HEK293 (cell line): Measurements from ENCODE around the gene B3GNT8.

Experiments used
- CTCF ChIA-PET: fragments of 350-600 bp; formaldehyde crosslinking; extraction: SDS; loops from one replicate; lab custom pipeline; 2021; ENCODE audit warnings: antibody characterized with exemption; lab: Yijun Ruan, JAX
- POLR2A ChIA-PET: fragments of 300-600 bp; formaldehyde crosslinking; extraction: SDS; loops from one replicate; lab custom pipeline; 2020; ENCODE audit warnings: antibody characterized with exemption, inconsistent platforms; lab: Yijun Ruan, JAX
- H3K27ac ChIP-seq: fragments of 200-500 bp; sonication (Bioruptor generic); 2 replicates; pipeline ENCODE4 v1.5.1; 2014; ENCODE audit warnings: low read depth, low read length, control low read depth, inconsistent platforms; ENCODE audit errors: extremely low read depth
- H3K36me3 ChIP-seq, 2 experiments: fragments of 200-500 bp in 1 of 2; sonication (Bioruptor generic) in 1 of 2; 1 replicate in 1 of 2; 2 replicates in 1 of 2; pipeline ENCODE4 v1.5.1; 2014 to 2017; ENCODE audit warnings: inconsistent platforms in 2 of 2, low read length in 2 of 2; ENCODE audit not compliant: control insufficient read depth in 2 of 2, insufficient read depth in 1 of 2
- H3K4me1 ChIP-seq: fragments of 200-500 bp; sonication (Bioruptor generic); 2 replicates; pipeline ENCODE4 v1.5.1; 2014; ENCODE audit warnings: mild to moderate bottlenecking, low read length, inconsistent platforms; ENCODE audit not compliant: control insufficient read depth, insufficient read depth
- H3K4me3 ChIP-seq: 2 replicates; pipeline ENCODE4 v1.5.1; 2011; ENCODE audit warnings: low read depth, mild to moderate bottlenecking, control low read depth, low read length, moderate library complexity
- H3K9me3 ChIP-seq: fragments of 200-500 bp; sonication (Bioruptor generic); 2 replicates; pipeline ENCODE4 v1.5.1; 2014; ENCODE audit warnings: low read depth, low read length, inconsistent platforms; ENCODE audit not compliant: control insufficient read depth, insufficient read depth
- GLIS1 ChIP-seq: fragments of 450-650 bp; formaldehyde crosslinking; IDR thresholded peaks from 2 replicates; pipeline ENCODE4 v1.5.1; 2016; ENCODE audit warnings: missing biosample characterization, missing genetic modification characterization
- KLF9 ChIP-seq: fragments of 450-650 bp; formaldehyde crosslinking; IDR thresholded peaks from 2 replicates; pipeline ENCODE4 v1.5.1; 2016; ENCODE audit warnings: missing biosample characterization, missing genetic modification characterization, low read depth
- SCRT2 ChIP-seq: fragments of 450-650 bp; formaldehyde crosslinking; IDR thresholded peaks from 2 replicates; pipeline ENCODE4 v1.5.1; 2016; ENCODE audit warnings: missing biosample characterization, missing genetic modification characterization
- ZNF121 ChIP-seq: fragments of 450-650 bp; formaldehyde crosslinking; IDR thresholded peaks from 2 replicates; pipeline ENCODE4 v1.5.1; 2016; ENCODE audit warnings: missing biosample characterization, missing genetic modification characterization
- ZNF37A ChIP-seq: fragments of 450-650 bp; IDR thresholded peaks from 2 replicates; pipeline ENCODE4 v1.5.1; 2018; ENCODE audit warnings: missing biosample characterization, missing genetic modification characterization
- ZNF530 ChIP-seq: fragments of 450-650 bp; formaldehyde crosslinking; IDR thresholded peaks from 2 replicates; pipeline ENCODE4 v1.5.1; 2016; ENCODE audit warnings: low read depth, missing biosample characterization, missing genetic modification characterization
- ZNF549 ChIP-seq: fragments of 450-650 bp; IDR thresholded peaks from 2 replicates; pipeline ENCODE4 v1.5.1; 2018; ENCODE audit warnings: missing biosample characterization, missing genetic modification characterization, mild to moderate bottlenecking, inconsistent platforms, moderate library complexity
- ZNF561 ChIP-seq: fragments of 450-650 bp; IDR thresholded peaks from 2 replicates; pipeline ENCODE4 v1.5.1; 2018; ENCODE audit warnings: missing biosample characterization, missing genetic modification characterization, borderline replicate concordance
- ZNF585B ChIP-seq: fragments of 450-650 bp; formaldehyde crosslinking; IDR thresholded peaks from 2 replicates; pipeline ENCODE4 v1.5.1; 2016; ENCODE audit warnings: missing biosample characterization, missing genetic modification characterization
- ZNF670 ChIP-seq: fragments of 450-650 bp; formaldehyde crosslinking; IDR thresholded peaks from 2 replicates; pipeline ENCODE4 v1.5.1; 2016; ENCODE audit warnings: missing biosample characterization, missing genetic modification characterization, low read depth
- ZNF777 ChIP-seq: fragments of 450-650 bp; formaldehyde crosslinking; IDR thresholded peaks from 2 replicates; pipeline ENCODE4 v1.5.1; 2017; ENCODE audit warnings: missing biosample characterization, missing genetic modification characterization, borderline replicate concordance
- ZNF785 ChIP-seq: fragments of 450-650 bp; formaldehyde crosslinking; IDR thresholded peaks from 2 replicates; pipeline ENCODE4 v1.5.1; 2016; ENCODE audit warnings: missing biosample characterization, missing genetic modification characterization
- ZNF830 ChIP-seq: fragments of 450-650 bp; IDR thresholded peaks from 2 replicates; pipeline ENCODE4 v1.5.0; 2018; ENCODE audit warnings: missing biosample characterization, missing genetic modification characterization, low read depth, mild to moderate bottlenecking, moderate library complexity
- TF ChIP-seq, protein P1 (sequence below): fragments of 450-650 bp; formaldehyde crosslinking; IDR thresholded peaks from 2 replicates; pipeline ENCODE4 v1.5.1; 2016; ENCODE audit warnings: missing biosample characterization, missing genetic modification characterization
- TF ChIP-seq, protein P2 (sequence below): fragments of 450-650 bp; formaldehyde crosslinking; IDR thresholded peaks from 2 replicates; pipeline ENCODE4 v1.5.1; 2016; ENCODE audit warnings: missing biosample characterization, missing genetic modification characterization
- TF ChIP-seq, protein P3 (sequence below): fragments of 450-650 bp; IDR thresholded peaks from 2 replicates; pipeline ENCODE4 v1.5.1; 2018; ENCODE audit warnings: missing biosample characterization, mild to moderate bottlenecking, missing genetic modification characterization
- TF ChIP-seq, protein P4 (sequence below): fragments of 450-650 bp; formaldehyde crosslinking; IDR thresholded peaks from 2 replicates; pipeline ENCODE4 v1.5.1; 2017; ENCODE audit warnings: missing biosample characterization, mild to moderate bottlenecking, missing genetic modification characterization, moderate library complexity
- TF ChIP-seq, protein P5 (sequence below): fragments of 450-650 bp; formaldehyde crosslinking; IDR thresholded peaks from 2 replicates; pipeline ENCODE4 v1.5.1; 2016; ENCODE audit warnings: missing biosample characterization, missing genetic modification characterization
- TF ChIP-seq, protein P6 (sequence below): fragments of 450-650 bp; formaldehyde crosslinking; IDR thresholded peaks from 2 replicates; pipeline ENCODE4 v1.5.1; 2017; ENCODE audit warnings: missing biosample characterization, missing genetic modification characterization

Gene B3GNT8

DNA sequence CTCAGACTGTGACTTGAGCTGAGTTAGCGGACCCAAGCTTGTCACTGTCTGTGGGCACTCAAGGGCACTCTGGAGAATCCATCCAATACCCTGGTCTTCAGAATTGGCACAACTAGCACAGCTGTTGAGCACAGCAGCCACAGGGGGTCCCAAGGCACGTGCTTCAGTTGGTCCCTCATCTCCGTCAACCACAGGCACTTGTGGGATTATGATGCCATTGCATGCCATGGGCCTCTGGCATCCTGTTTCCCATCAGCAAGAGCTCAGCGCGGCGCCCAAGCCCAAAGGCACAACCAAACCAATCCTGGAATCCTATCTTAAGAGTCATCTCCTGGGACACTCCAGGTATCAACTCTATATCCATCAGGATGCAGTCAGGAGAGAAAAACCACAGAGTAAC, 3.7 kb upstream of the B3GNT8 start:
- no peak overlapping the region for H3K4me3 ChIP-seq
- H3K27ac ChIP-seq: no peak overlapping the region
- no peaks in the 10 kb centered on the region for H3K9me3 ChIP-seq
- H3K4me1 ChIP-seq: peaks cover 13% of the 10 kb centered on the region
- ChIA-PET POLR2A (interaction anchor here (0.9 to 1.0 kb wide), 2 partner anchors 9 to 21 kb away, joined by 3 to 5 read pairs; partner anchors contain the start of gene DMAC2), CTCF (interaction anchor here (1.0 to 2.4 kb wide), 6 partner anchors 9 to 140 kb away, joined by 3 to 10 read pairs (median 4); partner anchors contain the start of gene DMAC2)
- peaks cover 32 to 33% of the 10 kb centered on the region in 2 experiments; a peak in 2 of 3 replicates for H3K36me3 ChIP-seq
- TF ChIP-seq ZNF830 (tag by site-specific recombination): no peak
- TF ChIP-seq SCRT2 (tag by site-specific recombination): peak; percentile 31; the same call in 1 of the 2 replicates
- TF ChIP-seq ZNF121: no peak
- TF ChIP-seq, protein P1, sequence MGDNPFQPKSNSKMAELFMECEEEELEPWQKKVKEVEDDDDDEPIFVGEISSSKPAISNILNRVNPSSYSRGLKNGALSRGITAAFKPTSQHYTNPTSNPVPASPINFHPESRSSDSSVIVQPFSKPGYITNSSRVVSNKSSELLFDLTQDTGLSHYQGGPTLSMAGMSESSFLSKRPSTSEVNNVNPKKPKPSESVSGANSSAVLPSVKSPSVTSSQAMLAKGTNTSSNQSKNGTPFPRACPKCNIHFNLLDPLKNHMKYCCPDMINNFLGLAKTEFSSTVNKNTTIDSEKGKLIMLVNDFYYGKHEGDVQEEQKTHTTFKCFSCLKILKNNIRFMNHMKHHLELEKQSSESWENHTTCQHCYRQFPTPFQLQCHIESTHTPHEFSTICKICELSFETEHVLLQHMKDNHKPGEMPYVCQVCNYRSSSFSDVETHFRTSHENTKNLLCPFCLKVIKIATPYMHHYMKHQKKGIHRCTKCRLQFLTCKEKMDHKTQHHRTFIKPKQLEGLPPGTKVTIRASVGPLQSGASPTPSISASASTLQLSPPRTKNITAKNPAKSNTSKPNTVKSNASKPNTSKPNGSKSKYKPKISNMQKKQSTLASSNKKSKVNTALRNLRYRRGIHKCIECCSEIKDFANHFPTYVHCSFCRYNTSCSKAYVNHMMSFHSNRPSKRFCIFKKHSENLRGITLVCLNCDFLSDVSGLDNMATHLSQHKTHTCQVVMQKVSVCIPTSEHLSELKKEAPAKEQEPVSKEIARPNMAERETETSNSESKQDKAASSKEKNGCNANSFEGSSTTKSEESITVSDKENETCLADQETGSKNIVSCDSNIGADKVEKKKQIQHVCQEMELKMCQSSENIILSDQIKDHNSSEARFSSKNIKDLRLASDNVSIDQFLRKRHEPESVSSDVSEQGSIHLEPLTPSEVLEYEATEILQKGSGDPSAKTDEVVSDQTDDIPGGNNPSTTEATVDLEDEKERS (tag by site-specific recombination): no peak
- no peak for TF ChIP-seq GLIS1 (tag by site-specific recombination)

DNA sequence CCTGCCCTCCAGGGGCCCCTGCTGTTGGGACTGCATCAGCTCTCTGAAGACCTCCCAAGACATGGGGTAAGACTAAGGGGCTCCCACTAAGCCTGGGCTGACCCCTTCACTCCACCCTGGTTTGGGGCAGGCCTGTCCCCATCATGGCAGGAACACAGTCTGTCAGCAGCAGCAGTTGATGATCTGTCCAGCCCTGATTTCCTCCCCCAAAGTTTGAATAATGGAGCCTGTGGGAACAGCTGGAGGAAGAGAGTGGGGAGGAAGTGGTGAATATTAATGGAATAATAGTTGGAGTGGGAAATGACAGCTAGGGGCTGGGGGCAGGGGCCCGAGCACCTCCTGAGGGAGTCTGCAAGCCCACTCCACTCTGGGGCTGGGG, 1.3 kb upstream of the B3GNT8 start:
- H3K9me3 ChIP-seq: no peaks in the 10 kb centered on the region
- H3K36me3 ChIP-seq: peaks cover 19 to 47% of the 10 kb centered on the region in 2 experiments; a peak in 2 of 3 replicates
- H3K27ac ChIP-seq: no peak overlapping the region
- CTCF ChIA-PET: interaction anchor here (0.9 to 4.2 kb wide), 4 partner anchors 11 to 142 kb away, joined by 4 to 21 read pairs (median 7); partner anchors contain the start of gene DMAC2
- H3K4me3 ChIP-seq: no peak overlapping the region
- POLR2A ChIA-PET: interaction anchor here (0.7 to 2.1 kb wide), 5 partner anchors 11 to 116 kb away, joined by 3 to 25 read pairs (median 3); partner anchors contain the start of genes B9D2, DMAC2 and ERICH4
- H3K4me1 ChIP-seq: peaks cover 13% of the 10 kb centered on the region
- TF ChIP-seq ZNF585B (tag by site-specific recombination) (no peak), ZNF549 (tag by site-specific recombination) (no peak), KLF9 (tag by site-specific recombination) (no peak), ZNF785 (tag by site-specific recombination) (no peak), ZNF37A (no peak), ZNF561 (tag by site-specific recombination) (no peak), ZNF530 (tag by site-specific recombination) (no peak), ZNF777 (tag by site-specific recombination) (no peak), GLIS1 (tag by site-specific recombination) (no peak), ZNF670 (tag by site-specific recombination) (no peak)
- TF ChIP-seq, protein P2, sequence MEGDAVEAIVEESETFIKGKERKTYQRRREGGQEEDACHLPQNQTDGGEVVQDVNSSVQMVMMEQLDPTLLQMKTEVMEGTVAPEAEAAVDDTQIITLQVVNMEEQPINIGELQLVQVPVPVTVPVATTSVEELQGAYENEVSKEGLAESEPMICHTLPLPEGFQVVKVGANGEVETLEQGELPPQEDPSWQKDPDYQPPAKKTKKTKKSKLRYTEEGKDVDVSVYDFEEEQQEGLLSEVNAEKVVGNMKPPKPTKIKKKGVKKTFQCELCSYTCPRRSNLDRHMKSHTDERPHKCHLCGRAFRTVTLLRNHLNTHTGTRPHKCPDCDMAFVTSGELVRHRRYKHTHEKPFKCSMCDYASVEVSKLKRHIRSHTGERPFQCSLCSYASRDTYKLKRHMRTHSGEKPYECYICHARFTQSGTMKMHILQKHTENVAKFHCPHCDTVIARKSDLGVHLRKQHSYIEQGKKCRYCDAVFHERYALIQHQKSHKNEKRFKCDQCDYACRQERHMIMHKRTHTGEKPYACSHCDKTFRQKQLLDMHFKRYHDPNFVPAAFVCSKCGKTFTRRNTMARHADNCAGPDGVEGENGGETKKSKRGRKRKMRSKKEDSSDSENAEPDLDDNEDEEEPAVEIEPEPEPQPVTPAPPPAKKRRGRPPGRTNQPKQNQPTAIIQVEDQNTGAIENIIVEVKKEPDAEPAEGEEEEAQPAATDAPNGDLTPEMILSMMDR (tag by site-specific recombination): no peak
- TF ChIP-seq, protein P3, sequence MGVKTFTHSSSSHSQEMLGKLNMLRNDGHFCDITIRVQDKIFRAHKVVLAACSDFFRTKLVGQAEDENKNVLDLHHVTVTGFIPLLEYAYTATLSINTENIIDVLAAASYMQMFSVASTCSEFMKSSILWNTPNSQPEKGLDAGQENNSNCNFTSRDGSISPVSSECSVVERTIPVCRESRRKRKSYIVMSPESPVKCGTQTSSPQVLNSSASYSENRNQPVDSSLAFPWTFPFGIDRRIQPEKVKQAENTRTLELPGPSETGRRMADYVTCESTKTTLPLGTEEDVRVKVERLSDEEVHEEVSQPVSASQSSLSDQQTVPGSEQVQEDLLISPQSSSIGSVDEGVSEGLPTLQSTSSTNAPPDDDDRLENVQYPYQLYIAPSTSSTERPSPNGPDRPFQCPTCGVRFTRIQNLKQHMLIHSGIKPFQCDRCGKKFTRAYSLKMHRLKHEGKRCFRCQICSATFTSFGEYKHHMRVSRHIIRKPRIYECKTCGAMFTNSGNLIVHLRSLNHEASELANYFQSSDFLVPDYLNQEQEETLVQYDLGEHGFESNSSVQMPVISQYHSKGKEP: no peak
- TF ChIP-seq, protein P4, sequence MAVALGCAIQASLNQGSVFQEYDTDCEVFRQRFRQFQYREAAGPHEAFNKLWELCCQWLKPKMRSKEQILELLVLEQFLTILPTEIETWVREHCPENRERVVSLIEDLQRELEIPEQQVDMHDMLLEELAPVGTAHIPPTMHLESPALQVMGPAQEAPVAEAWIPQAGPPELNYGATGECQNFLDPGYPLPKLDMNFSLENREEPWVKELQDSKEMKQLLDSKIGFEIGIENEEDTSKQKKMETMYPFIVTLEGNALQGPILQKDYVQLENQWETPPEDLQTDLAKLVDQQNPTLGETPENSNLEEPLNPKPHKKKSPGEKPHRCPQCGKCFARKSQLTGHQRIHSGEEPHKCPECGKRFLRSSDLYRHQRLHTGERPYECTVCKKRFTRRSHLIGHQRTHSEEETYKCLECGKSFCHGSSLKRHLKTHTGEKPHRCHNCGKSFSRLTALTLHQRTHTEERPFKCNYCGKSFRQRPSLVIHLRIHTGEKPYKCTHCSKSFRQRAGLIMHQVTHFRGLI (tag by site-specific recombination): no peak
- TF ChIP-seq, protein P5, sequence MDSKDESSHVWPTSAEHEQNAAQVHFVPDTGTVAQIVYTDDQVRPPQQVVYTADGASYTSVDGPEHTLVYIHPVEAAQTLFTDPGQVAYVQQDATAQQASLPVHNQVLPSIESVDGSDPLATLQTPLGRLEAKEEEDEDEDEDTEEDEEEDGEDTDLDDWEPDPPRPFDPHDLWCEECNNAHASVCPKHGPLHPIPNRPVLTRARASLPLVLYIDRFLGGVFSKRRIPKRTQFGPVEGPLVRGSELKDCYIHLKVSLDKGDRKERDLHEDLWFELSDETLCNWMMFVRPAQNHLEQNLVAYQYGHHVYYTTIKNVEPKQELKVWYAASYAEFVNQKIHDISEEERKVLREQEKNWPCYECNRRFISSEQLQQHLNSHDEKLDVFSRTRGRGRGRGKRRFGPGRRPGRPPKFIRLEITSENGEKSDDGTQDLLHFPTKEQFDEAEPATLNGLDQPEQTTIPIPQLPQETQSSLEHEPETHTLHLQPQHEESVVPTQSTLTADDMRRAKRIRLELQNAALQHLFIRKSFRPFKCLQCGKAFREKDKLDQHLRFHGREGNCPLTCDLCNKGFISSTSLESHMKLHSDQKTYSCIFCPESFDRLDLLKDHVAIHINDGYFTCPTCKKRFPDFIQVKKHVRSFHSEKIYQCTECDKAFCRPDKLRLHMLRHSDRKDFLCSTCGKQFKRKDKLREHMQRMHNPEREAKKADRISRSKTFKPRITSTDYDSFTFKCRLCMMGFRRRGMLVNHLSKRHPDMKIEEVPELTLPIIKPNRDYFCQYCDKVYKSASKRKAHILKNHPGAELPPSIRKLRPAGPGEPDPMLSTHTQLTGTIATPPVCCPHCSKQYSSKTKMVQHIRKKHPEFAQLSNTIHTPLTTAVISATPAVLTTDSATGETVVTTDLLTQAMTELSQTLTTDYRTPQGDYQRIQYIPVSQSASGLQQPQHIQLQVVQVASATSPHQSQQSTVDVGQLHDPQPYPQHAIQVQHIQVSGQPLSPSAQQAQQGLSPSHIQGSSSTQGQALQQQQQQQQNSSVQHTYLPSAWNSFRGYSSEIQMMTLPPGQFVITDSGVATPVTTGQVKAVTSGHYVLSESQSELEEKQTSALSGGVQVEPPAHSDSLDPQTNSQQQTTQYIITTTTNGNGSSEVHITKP (tag by site-specific recombination): no peak
- TF ChIP-seq, protein P6, sequence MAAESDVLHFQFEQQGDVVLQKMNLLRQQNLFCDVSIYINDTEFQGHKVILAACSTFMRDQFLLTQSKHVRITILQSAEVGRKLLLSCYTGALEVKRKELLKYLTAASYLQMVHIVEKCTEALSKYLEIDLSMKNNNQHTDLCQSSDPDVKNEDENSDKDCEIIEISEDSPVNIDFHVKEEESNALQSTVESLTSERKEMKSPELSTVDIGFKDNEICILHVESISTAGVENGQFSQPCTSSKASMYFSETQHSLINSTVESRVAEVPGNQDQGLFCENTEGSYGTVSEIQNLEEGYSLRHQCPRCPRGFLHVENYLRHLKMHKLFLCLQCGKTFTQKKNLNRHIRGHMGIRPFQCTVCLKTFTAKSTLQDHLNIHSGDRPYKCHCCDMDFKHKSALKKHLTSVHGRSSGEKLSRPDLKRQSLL (tag by site-specific recombination): no peak
